A673 (cell line): ENCODE data around the gene CA7.

Source experiments
- CTCF ChIP-seq: fragments of 300-800, 200-600 bp; sonication (generic); conservative IDR thresholded peaks from 2 replicates; pipeline ENCODE4 v1.5.1; 2017; ENCODE audit warnings: low read depth, mild to moderate bottlenecking, antibody characterized with exemption, low read length, moderate library complexity, mixed read lengths
- EZH2 ChIP-seq: fragments of 200-600 bp; sonication (generic); IDR thresholded peaks from 2 replicates; pipeline ENCODE4 v1.6.1; 2017; ENCODE audit warnings: borderline replicate concordance, low read depth, mild to moderate bottlenecking, mixed read lengths, antibody characterized with exemption, low read length; ENCODE audit not compliant: poor library complexity, severe bottlenecking

GRCh38 chr16:66844009-66844341 is 239 bp upstream of the CA7 start:
- no peak for TF ChIP-seq CTCF
- no peak for TF ChIP-seq EZH2
